Astrocyte (in vitro differentiated cells and primary cell): Measurements from ENCODE around the gene CADPS.

Source experiments
- CTCF ChIP-seq: IDR thresholded peaks from 2 replicates; pipeline ENCODE4 v1.5.1; 2011; ENCODE audit warnings: low read depth, mild to moderate bottlenecking, inconsistent platforms, low read length, moderate library complexity; ENCODE audit not compliant: insufficient read depth
- EZH2 ChIP-seq: IDR thresholded peaks from 2 replicates; pipeline ENCODE4 v1.6.1; 2012; ENCODE audit warnings: mild to moderate bottlenecking, low read length, inconsistent platforms; ENCODE audit not compliant: insufficient read depth

GRCh38 chr3:62462104-62462762, 413.0 kb downstream of the CADPS start:
- no peak for TF ChIP-seq CTCF
- no peak for TF ChIP-seq EZH2
